ENCODE data around the gene PSME3IP1.
A peak's percentile ranks its signal among the peaks of the same experiment; 100 is the strongest.

PSME3IP1 gene

GRCh38 chr16:57115168-57115513, 70.7 kb downstream of the PSME3IP1 start:
- Histone ChIP-seq H3K4me1 (peaks cover 0 to 36% (median 26%) of the 10 kb centered on the region in 4 donors), H3K27ac (no peak overlapping the region), H3K4me3 (no peak overlapping the region), H3K9me3 (no peaks in the 10 kb centered on the region), H3K36me3 (peaks cover 18 to 48% (median 30%) of the 10 kb centered on the region in 3 donors), H3K27me3 (no peaks in the 10 kb centered on the region)
- intact Hi-C loops (cut with DNase I; ENCODE audit: low total_unique reads): no loop called here
- no peak for TF ChIP-seq CTCF (IDR thresholded peaks at IDR 0.05)
- no peak for DNase-seq

- Histone ChIP-seq H3K27ac (peak overlapping the region in 1 of 2 donors; percentile 73), H3K4me1 (peaks cover 0 to 36% (median 26%) of the 10 kb centered on the region in 4 donors), H3K27me3 (no peaks in the 10 kb centered on the region), H3K9me3 (no peaks in the 10 kb centered on the region), H3K4me3 (no peak overlapping the region), H3K36me3 (peaks cover 11 to 35% (median 19%) of the 10 kb centered on the region in 3 donors)
- intact Hi-C loops (cut with DNase I; ENCODE audit: low total_unique reads): no loop called here
- no peak for TF ChIP-seq CTCF (IDR thresholded peaks at IDR 0.05)
- no peak for DNase-seq
Observed at GRCh38 chr16:57113664-57114063, 72.2 kb downstream of the PSME3IP1 start.

- peaks cover 11 to 34% (median 16%) of the 10 kb centered on the region in 3 donors for H3K36me3 ChIP-seq
- peaks cover 0 to 36% (median 26%) of the 10 kb centered on the region in 4 donors for H3K4me1 ChIP-seq
- no peak overlapping the region for H3K4me3 ChIP-seq
- no peak for DNase-seq
- intact Hi-C loops (cut with DNase I; ENCODE audit: low total_unique reads): no loop called here
- TF ChIP-seq CTCF (IDR thresholded peaks at IDR 0.05): no peak
- H3K9me3 ChIP-seq: no peaks in the 10 kb centered on the region
- no peaks in the 10 kb centered on the region for H3K27me3 ChIP-seq
- peak overlapping the region; percentile 54 to 73 for H3K27ac ChIP-seq
Observed at GRCh38 chr16:57113042-57113453, 72.8 kb downstream of the PSME3IP1 start.

GRCh38 chr16:57112403-57113041, 73.3 kb downstream of the PSME3IP1 start:
- no peak for TF ChIP-seq CTCF (IDR thresholded peaks at IDR 0.05)
- H3K4me1 ChIP-seq: peaks cover 0 to 36% (median 26%) of the 10 kb centered on the region in 4 donors
- peak in 1 of 2 donors; percentile 68 for DNase-seq
- peak overlapping the region; percentile 54 to 73 for H3K27ac ChIP-seq
- H3K27me3 ChIP-seq: no peaks in the 10 kb centered on the region
- no peaks in the 10 kb centered on the region for H3K9me3 ChIP-seq
- no peak overlapping the region for H3K4me3 ChIP-seq
- peaks cover 5 to 29% (median 11%) of the 10 kb centered on the region in 3 donors for H3K36me3 ChIP-seq
- intact Hi-C loops (cut with DNase I; ENCODE audit: low total_unique reads): no loop called here

- no peak for DNase-seq
- peaks cover 0 to 36% (median 26%) of the 10 kb centered on the region in 4 donors for H3K4me1 ChIP-seq
- no peak overlapping the region for H3K4me3 ChIP-seq
- no peak for TF ChIP-seq CTCF (IDR thresholded peaks at IDR 0.05)
- peak overlapping the region in 1 of 2 donors; percentile 73 for H3K27ac ChIP-seq
- no peaks in the 10 kb centered on the region for H3K27me3 ChIP-seq
- intact Hi-C loops (cut with DNase I; ENCODE audit: low total_unique reads): no loop called here
- H3K9me3 ChIP-seq: no peaks in the 10 kb centered on the region
- H3K36me3 ChIP-seq: peaks cover 0 to 18% (median 0%) of the 10 kb centered on the region in 3 donors
Observed at GRCh38 chr16:57111420-57111819, 74.4 kb downstream of the PSME3IP1 start.

All from tibial artery (tissue), 4 donors.